Tibial nerve (tissue), 4 donors: ENCODE data around the gene IER5. TPM values are rescaled to one million over a fixed set of nuclear protein-coding genes. Genes with fewer than 3 reads are reported as not detected.

Source experiments
- DNase-seq, 2 donors: peaks; one replicate each; pipeline ENCODE4 v3.0.0-alpha.2; 2019; ENCODE audit warnings: low spot score in 2 of 2
- H3K27ac ChIP-seq, 4 donors: fragments of 200-600 bp; sonication (generic) in 3 of 4; one replicate each; pipeline ENCODE4 v1.5.1; 2017 to 2019; ENCODE audit warnings: mild to moderate bottlenecking in 1 of 4
- H3K27me3 ChIP-seq, 2 donors: fragments of 200-600 bp; sonication (generic) in 1 of 2; one replicate each; pipeline versions ENCODE4 v1.5.1 to v1.6.0; 2017 to 2019
- H3K36me3 ChIP-seq, 3 donors: fragments of 200-600 bp; sonication (generic); one replicate each; pipeline ENCODE4 v1.5.1; 2018 to 2019
- H3K4me1 ChIP-seq, 4 donors: fragments of 200-600 bp; sonication (generic) in 3 of 4; one replicate each; pipeline ENCODE4 v1.5.1; 2017 to 2019
- H3K4me3 ChIP-seq, 4 donors: fragments of 200-600 bp; sonication (generic) in 3 of 4; one replicate each; pipeline ENCODE4 v1.5.1; 2017 to 2019; ENCODE audit warnings: mild to moderate bottlenecking in 1 of 4, moderate library complexity in 1 of 4
- H3K9me3 ChIP-seq, 4 donors: fragments of 200-600 bp; sonication (generic) in 3 of 4; one replicate each; pipeline ENCODE4 v1.5.1; 2017 to 2019
- EP300 ChIP-seq, 2 donors: sonication (generic); formaldehyde crosslinking; IDR thresholded peaks; one replicate each; pipeline ENCODE4 v1.6.1; 2017; ENCODE audit warnings: antibody characterized with exemption in 2 of 2, mild to moderate bottlenecking in 1 of 2
- POLR2A ChIP-seq, 2 donors: fragments of 450-650 bp; IDR thresholded peaks; one replicate each; pipeline ENCODE4 v1.6.1; 2017; ENCODE audit warnings: antibody characterized with exemption in 2 of 2, mild to moderate bottlenecking in 2 of 2, moderate library complexity in 2 of 2
- WGBS, 2 donors: methylation state at CpG; one replicate each; pipeline ENCODE4 v1.1.5; 2018; 5-methylcytosine and 5-hydroxymethylcytosine counted together
- total RNA-seq, 4 donors: library from RNA; depleted of rRNA; stranded (reverse); fragments of >200 nt; gene quantifications; one replicate each; pipeline ENCODE4 v1.1.0, GENCODE V29; 2016
- TF ChIP-seq, protein P1 (sequence below), 5 experiments: fragments of 200-600 bp in 3 of 5; fragments of 450-650 bp in 2 of 5; sonication (generic) in 3 of 5; IDR thresholded peaks; one replicate each; pipeline ENCODE4 v1.5.1; 2016 to 2019; ENCODE audit warnings: antibody characterized with exemption in 5 of 5, mild to moderate bottlenecking in 3 of 5, moderate library complexity in 2 of 5

Gene IER5
- total RNA-seq, 4 donors from 2014 or later, result 8.1 to 16.3 (median 13.1) TPM

DNA sequence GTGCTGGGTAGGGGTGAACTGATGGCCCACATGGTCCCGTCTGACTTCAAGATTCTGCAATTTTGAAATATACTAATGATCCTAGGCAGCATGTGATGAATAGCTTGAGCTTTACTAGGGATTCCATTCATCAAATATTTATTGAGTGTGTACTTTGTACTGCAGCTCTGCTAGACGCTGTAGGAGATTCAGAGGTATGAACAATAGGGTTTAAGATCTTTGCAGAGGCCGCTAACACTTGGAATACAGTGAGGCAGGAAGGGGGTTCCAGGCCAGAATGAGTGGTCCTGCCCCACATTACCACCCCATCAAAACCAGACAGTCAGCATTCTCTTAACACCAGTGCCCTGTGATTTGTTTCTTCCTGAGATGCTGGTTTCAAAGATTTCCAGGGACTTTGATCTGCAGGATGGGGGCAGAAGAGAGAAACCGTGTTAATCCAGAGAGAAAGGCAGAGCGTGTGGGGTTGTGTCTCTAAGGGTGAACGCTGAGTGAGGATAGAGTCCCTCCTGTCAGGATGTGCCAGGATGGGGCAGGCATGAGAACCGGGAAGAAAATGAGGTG, 19.9 kb downstream of the IER5 start:
- H3K27me3 ChIP-seq, result no peaks in the 10 kb centered on the region
- H3K9me3 ChIP-seq, result no peaks in the 10 kb centered on the region
- 65 to 73% methylated on average over 7 of the region's 7 CpGs for WGBS, 2 donors
- no peak for DNase-seq
- no peaks in the 10 kb centered on the region for H3K36me3 ChIP-seq
- no peak overlapping the region for H3K4me3 ChIP-seq
- TF ChIP-seq POLR2A (IDR thresholded peaks at IDR 0.05) (no peak), EP300 (IDR thresholded peaks at IDR 0.05) (no peak)
- TF ChIP-seq, protein P1, sequence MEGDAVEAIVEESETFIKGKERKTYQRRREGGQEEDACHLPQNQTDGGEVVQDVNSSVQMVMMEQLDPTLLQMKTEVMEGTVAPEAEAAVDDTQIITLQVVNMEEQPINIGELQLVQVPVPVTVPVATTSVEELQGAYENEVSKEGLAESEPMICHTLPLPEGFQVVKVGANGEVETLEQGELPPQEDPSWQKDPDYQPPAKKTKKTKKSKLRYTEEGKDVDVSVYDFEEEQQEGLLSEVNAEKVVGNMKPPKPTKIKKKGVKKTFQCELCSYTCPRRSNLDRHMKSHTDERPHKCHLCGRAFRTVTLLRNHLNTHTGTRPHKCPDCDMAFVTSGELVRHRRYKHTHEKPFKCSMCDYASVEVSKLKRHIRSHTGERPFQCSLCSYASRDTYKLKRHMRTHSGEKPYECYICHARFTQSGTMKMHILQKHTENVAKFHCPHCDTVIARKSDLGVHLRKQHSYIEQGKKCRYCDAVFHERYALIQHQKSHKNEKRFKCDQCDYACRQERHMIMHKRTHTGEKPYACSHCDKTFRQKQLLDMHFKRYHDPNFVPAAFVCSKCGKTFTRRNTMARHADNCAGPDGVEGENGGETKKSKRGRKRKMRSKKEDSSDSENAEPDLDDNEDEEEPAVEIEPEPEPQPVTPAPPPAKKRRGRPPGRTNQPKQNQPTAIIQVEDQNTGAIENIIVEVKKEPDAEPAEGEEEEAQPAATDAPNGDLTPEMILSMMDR (IDR thresholded peaks at IDR 0.05), result no peak
- no peak overlapping the region for H3K27ac ChIP-seq
- peaks cover 0 to 52% (median 21%) of the 10 kb centered on the region in 4 donors for H3K4me1 ChIP-seq

DNA sequence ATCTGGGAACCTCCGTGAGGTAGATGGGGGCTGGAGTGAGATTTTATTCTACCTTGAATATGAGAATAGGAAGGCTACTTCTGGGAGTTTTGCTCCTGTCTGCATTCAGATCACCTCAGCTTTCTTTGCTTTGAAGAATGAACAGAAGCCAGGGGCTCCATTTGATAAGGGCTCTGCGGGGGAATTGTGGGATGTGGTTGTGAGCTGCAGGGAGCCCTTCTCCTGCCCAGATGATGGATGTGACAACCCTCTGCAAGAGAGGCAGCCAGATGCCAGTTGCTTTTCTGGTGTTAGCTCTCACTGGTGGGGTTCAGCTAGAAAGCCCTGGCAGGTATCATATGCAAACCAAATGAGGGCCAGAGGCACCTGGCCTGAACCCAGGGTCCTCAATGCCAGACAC, 21.5 kb downstream of the IER5 start:
- DNase-seq, result no peak
- WGBS, 2 donors, result 73 to 80% methylated on average over 2 of the region's 2 CpGs
- H3K27me3 ChIP-seq, result no peaks in the 10 kb centered on the region
- TF ChIP-seq POLR2A (IDR thresholded peaks at IDR 0.05), result no peak
- TF ChIP-seq, protein P1 (IDR thresholded peaks at IDR 0.05), result no peak
- no peak for TF ChIP-seq EP300 (IDR thresholded peaks at IDR 0.05)
- H3K9me3 ChIP-seq, result no peaks in the 10 kb centered on the region
- H3K4me1 ChIP-seq, result peaks cover 0 to 42% (median 14%) of the 10 kb centered on the region in 4 donors
- H3K36me3 ChIP-seq, result no peaks in the 10 kb centered on the region
- H3K4me3 ChIP-seq, result no peak overlapping the region
- no peak overlapping the region for H3K27ac ChIP-seq

DNA sequence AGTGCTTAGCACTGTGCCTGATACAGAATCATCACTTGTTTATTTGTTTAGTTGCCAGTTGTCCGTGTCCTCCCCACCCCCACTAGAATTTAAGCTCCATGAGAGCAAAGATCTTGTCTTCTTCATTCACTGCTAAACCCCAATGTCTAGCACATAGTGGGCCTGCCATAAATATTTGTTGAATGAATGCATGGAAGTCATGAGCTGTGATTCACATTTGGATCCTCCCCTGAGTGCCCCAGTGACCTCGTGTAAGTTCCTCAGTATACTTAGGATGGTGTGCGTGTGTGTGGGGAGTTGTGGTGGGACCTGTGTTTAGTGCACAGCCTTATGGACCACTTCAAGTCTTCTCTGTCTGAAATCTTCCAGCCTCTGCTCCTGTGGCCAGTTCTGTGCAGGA, 23.1 kb downstream of the IER5 start:
- no peak for DNase-seq
- Histone ChIP-seq H3K4me3 (no peak overlapping the region), H3K27ac (peak overlapping the region in 1 of 4 donors; percentile 52), H3K27me3 (no peaks in the 10 kb centered on the region), H3K9me3 (no peaks in the 10 kb centered on the region), H3K36me3 (no peaks in the 10 kb centered on the region), H3K4me1 (peaks cover 0 to 31% (median 14%) of the 10 kb centered on the region in 4 donors)
- WGBS, 2 donors, result 82 to 90% methylated on average over 3 of the region's 3 CpGs
- TF ChIP-seq EP300 (IDR thresholded peaks at IDR 0.05) (no peak), POLR2A (IDR thresholded peaks at IDR 0.05) (no peak)
- TF ChIP-seq, protein P1 (IDR thresholded peaks at IDR 0.05), result no peak

DNA sequence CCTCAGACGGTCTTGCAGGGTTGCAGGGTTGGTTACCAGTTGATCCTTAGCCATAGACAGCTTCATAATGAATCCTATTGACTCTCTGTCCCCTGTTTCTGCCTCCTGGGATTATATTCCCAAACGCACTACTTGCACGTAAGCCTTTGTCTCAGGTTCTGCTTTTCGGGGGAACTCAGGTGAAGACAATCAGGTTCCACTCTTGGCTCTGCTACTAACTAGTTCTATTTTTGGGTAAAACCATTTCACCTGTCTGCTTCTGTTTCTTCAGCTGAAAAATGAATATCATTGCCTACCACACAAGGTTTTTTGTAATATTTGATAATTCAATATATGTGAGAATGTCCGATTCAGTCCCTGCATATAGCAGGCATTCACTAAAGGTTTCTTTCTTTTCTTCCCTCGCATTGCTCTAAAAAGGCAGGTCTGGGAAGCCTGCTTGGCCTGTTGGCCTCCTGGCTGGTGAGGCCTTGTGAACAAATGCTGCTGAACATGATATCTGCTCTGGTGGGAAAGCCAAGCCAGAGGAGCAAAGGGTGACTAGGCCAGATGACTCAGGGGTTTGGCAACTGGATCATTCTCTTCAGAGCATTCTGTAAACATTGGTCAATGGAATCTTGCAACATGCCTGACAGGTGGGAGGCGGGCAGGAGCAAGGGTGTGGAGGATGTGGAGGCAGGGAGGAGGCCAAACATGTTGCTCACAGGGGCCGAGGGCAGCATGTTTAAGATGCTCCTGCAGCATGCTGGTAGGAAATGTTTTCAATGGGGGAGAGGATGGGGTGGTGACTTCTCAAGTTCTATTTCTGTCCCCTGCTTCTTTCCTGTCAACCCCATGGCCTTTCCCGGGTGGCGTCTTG, 23.8 kb downstream of the IER5 start:
- TF ChIP-seq, protein P1 (IDR thresholded peaks at IDR 0.05), result no peak
- peak in 1 of 2 donors; percentile 90 for TF ChIP-seq EP300 (IDR thresholded peaks at IDR 0.05)
- no peak for TF ChIP-seq POLR2A (IDR thresholded peaks at IDR 0.05)
- Histone ChIP-seq H3K27me3 (no peaks in the 10 kb centered on the region), H3K4me3 (no peak overlapping the region), H3K9me3 (no peaks in the 10 kb centered on the region), H3K36me3 (no peaks in the 10 kb centered on the region), H3K27ac (peak overlapping the region in 3 of 4 donors; percentile 39 to 55 (median 45)), H3K4me1 (peaks cover 0 to 23% (median 15%) of the 10 kb centered on the region in 4 donors)
- WGBS, 2 donors, result 67 to 77% methylated on average over 10 of the region's 10 CpGs
- peak; percentile 35 to 79 for DNase-seq

DNA sequence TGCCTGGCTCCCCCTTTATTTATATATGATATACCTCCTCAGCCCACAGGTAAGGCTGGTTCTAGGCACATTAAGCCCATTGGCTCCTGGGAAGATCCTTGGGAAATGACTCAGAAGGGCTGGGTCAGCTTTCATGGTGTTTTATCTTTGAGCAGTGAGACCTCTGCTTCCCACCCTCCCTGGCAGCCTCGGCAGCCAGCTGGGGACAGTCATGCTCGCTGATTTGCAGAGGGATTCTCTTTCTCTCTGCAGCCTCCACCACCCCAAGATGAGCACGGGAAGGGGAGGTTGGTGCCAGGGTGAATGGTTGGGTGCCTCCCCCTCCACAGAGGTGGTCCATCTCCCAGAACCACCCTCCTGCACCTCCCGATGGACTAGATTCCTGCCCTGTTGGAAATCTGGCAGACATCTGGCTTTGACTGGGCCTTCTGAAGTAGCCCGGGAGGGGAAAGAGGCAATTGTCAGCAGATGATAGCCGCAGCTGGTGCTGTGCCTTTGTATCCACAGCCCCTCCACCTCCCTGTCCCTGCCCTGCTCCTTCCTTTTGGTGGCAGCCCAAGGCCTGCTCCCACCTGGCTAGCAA, 24.6 kb downstream of the IER5 start:
- WGBS, 2 donors, result 56 to 58% methylated on average over 6 of the region's 6 CpGs
- no peaks in the 10 kb centered on the region for H3K9me3 ChIP-seq
- no peak overlapping the region for H3K4me3 ChIP-seq
- H3K27ac ChIP-seq, result peak overlapping the region in 3 of 4 donors; percentile 39 to 55 (median 45)
- DNase-seq, result no peak
- H3K36me3 ChIP-seq, result no peaks in the 10 kb centered on the region
- peaks cover 0 to 26% (median 19%) of the 10 kb centered on the region in 4 donors for H3K4me1 ChIP-seq
- TF ChIP-seq, protein P1 (IDR thresholded peaks at IDR 0.05), result no peak
- no peak for TF ChIP-seq POLR2A (IDR thresholded peaks at IDR 0.05)
- TF ChIP-seq EP300 (IDR thresholded peaks at IDR 0.05), result no peak
- H3K27me3 ChIP-seq, result no peaks in the 10 kb centered on the region
